Measurements from ENCODE around the gene SMARCAD1. TPM values are rescaled to one million over a fixed set of nuclear protein-coding genes. Genes with fewer than 3 reads are reported as not detected.

The SMARCAD1 gene
- 10 to 100 TPM; 16.2 to 16.7 TPM for total RNA-seq

- peaks cover 10 to 17% of the 10 kb centered on the region in 2 donors for H3K4me1 ChIP-seq (ENCODE audit: control insufficient read depth in 1 of 2, low read depth in 2 of 2)
- no peak for TF ChIP-seq CTCF (IDR thresholded peaks at IDR 0.05)
- DNase-seq (ENCODE audit: low spot score) (peak; percentile 78), ATAC-seq (ENCODE audit: insufficient number of reproducible peaks, low FRiP score, low read depth) (peak; percentile 99)
- peaks cover 3% of the 10 kb centered on the region for H3K36me3 ChIP-seq
- H3K27ac ChIP-seq = peak within 1 kb of the TSS; percentile 94 to 96
- peak within 1 kb of the TSS; percentile 98 for H3K4me3 ChIP-seq
- H3K9me3 ChIP-seq = no peaks in the 10 kb centered on the region
- no peaks in the 10 kb centered on the region for H3K27me3 ChIP-seq (replicated peaks; ENCODE audit: insufficient read depth)
Observed at GRCh38 chr4:94207469-94208224, at the start of gene SMARCAD1. TSS of gene SMARCAD1 (plus strand) at chr4:94207865. CDS start at chr4:94208395, 530 bp downstream.

GRCh38 chr4:94158883-94159282 lies 48.8 kb upstream of the SMARCAD1 start:
- Histone ChIP-seq H3K36me3 (no peaks in the 10 kb centered on the region), H3K4me3 (no peak overlapping the region), H3K27ac (no peak overlapping the region), H3K27me3 (replicated peaks; ENCODE audit: insufficient read depth) (no peaks in the 10 kb centered on the region), H3K9me3 (no peaks in the 10 kb centered on the region), H3K4me1 (ENCODE audit: control insufficient read depth in 1 of 2, low read depth in 2 of 2) (no peaks in the 10 kb centered on the region)
- TF ChIP-seq CTCF (IDR thresholded peaks at IDR 0.05) = no peak
- no peak for ATAC-seq (ENCODE audit: insufficient number of reproducible peaks, low FRiP score, low read depth)
- DNase-seq (ENCODE audit: low spot score) = no peak

GRCh38 chr4:94159790-94160189 lies 47.9 kb upstream of the SMARCAD1 start:
- Histone ChIP-seq H3K27me3 (replicated peaks; ENCODE audit: insufficient read depth) (no peaks in the 10 kb centered on the region), H3K27ac (no peak overlapping the region), H3K4me3 (no peak overlapping the region), H3K4me1 (ENCODE audit: control insufficient read depth in 1 of 2, low read depth in 2 of 2) (no peaks in the 10 kb centered on the region), H3K36me3 (no peaks in the 10 kb centered on the region), H3K9me3 (no peaks in the 10 kb centered on the region)
- ATAC-seq (ENCODE audit: insufficient number of reproducible peaks, low FRiP score, low read depth) = no peak
- DNase-seq (ENCODE audit: low spot score) = no peak
- no peak for TF ChIP-seq CTCF (IDR thresholded peaks at IDR 0.05)

GRCh38 chr4:94160774-94161173 lies 46.9 kb upstream of the SMARCAD1 start:
- H3K4me1 ChIP-seq (ENCODE audit: control insufficient read depth in 1 of 2, low read depth in 2 of 2) = no peaks in the 10 kb centered on the region
- H3K36me3 ChIP-seq = no peaks in the 10 kb centered on the region
- no peaks in the 10 kb centered on the region for H3K9me3 ChIP-seq
- H3K27ac ChIP-seq = no peak overlapping the region
- H3K4me3 ChIP-seq = no peak overlapping the region
- ATAC-seq (ENCODE audit: insufficient number of reproducible peaks, low FRiP score, low read depth) (no peak), DNase-seq (ENCODE audit: low spot score) (no peak)
- TF ChIP-seq CTCF (IDR thresholded peaks at IDR 0.05) = no peak
- no peaks in the 10 kb centered on the region for H3K27me3 ChIP-seq (replicated peaks; ENCODE audit: insufficient read depth)

GRCh38 chr4:94165256-94165655 lies 42.4 kb upstream of the SMARCAD1 start:
- no peak for DNase-seq (ENCODE audit: low spot score)
- Histone ChIP-seq H3K36me3 (no peaks in the 10 kb centered on the region), H3K4me1 (ENCODE audit: control insufficient read depth in 1 of 2, low read depth in 2 of 2) (no peaks in the 10 kb centered on the region), H3K27me3 (replicated peaks; ENCODE audit: insufficient read depth) (no peaks in the 10 kb centered on the region), H3K27ac (no peak overlapping the region), H3K9me3 (no peaks in the 10 kb centered on the region), H3K4me3 (no peak overlapping the region)
- no peak for TF ChIP-seq CTCF (IDR thresholded peaks at IDR 0.05)
- no peak for ATAC-seq (ENCODE audit: insufficient number of reproducible peaks, low FRiP score, low read depth)
